DND-41 (cell line): ENCODE measurements around the gene FXYD2.

Source experiments
- ATAC-seq: fragments of 200-7000 bp; cut with Tn5 transposase; 3 replicates; pipeline ENCODE4 v1.9.1; 2021; ENCODE audit warnings: low read depth; ENCODE audit not compliant: insufficient read depth
- DNase-seq: peaks from one replicate; pipeline ENCODE4 v3.0.0-alpha.2; 2020
- H2AFZ ChIP-seq: 2 replicates; pipeline ENCODE4 v1.6.0; 2012; ENCODE audit warnings: low read depth, low read length
- H3K27ac ChIP-seq: 2 replicates; pipeline ENCODE4 v1.5.1; 2012; ENCODE audit warnings: low read length, inconsistent platforms
- H3K27me3 ChIP-seq: fragments of 200-600 bp; sonication (generic); 2 replicates; pipeline ENCODE4 v1.6.0; 2012; ENCODE audit warnings: low read length, mild to moderate bottlenecking, inconsistent platforms; ENCODE audit not compliant: insufficient read depth, poor library complexity
- H3K36me3 ChIP-seq: 2 replicates; pipeline ENCODE4 v1.5.1; 2012; ENCODE audit warnings: low read length, inconsistent platforms; ENCODE audit not compliant: insufficient read depth
- H3K4me1 ChIP-seq: 2 replicates; pipeline ENCODE4 v1.5.1; 2012; ENCODE audit warnings: mild to moderate bottlenecking, low read length; ENCODE audit not compliant: insufficient read depth
- H3K4me2 ChIP-seq: 2 replicates; pipeline ENCODE4 v1.6.0; 2012; ENCODE audit warnings: mild to moderate bottlenecking, moderate library complexity, low read length, inconsistent platforms; ENCODE audit not compliant: insufficient read depth
- H3K4me3 ChIP-seq, 2 experiments: fragments of 200-600 bp in 1 of 2; shearing (Covaris generic) in 1 of 2; 2 replicates each; pipeline ENCODE4 v1.5.1; 2012 to 2016; ENCODE audit warnings: inconsistent platforms in 2 of 2, low read length in 2 of 2, mild to moderate bottlenecking in 2 of 2, low read depth in 1 of 2, moderate library complexity in 1 of 2
- H3K79me2 ChIP-seq: 2 replicates; pipeline ENCODE4 v1.6.0; 2012; ENCODE audit warnings: low read length, inconsistent platforms; ENCODE audit not compliant: insufficient read depth
- H3K9ac ChIP-seq: 2 replicates; pipeline ENCODE4 v1.6.0; 2012; ENCODE audit warnings: low read depth, mild to moderate bottlenecking, inconsistent platforms, low read length, moderate library complexity
- H3K9me3 ChIP-seq: 2 replicates; pipeline ENCODE4 v1.5.1; 2012; ENCODE audit warnings: low read length, moderate library complexity, mild to moderate bottlenecking, inconsistent platforms; ENCODE audit not compliant: insufficient read depth, severe bottlenecking
- H4K20me1 ChIP-seq: 2 replicates; pipeline ENCODE4 v1.6.0; 2012; ENCODE audit warnings: low read length; ENCODE audit not compliant: insufficient read depth
- CTCF ChIP-seq: IDR thresholded peaks from 2 replicates; pipeline ENCODE4 v1.5.1; 2012; ENCODE audit warnings: borderline replicate concordance, low read length, moderate library complexity, mild to moderate bottlenecking; ENCODE audit not compliant: poor library complexity, severe bottlenecking; ENCODE audit errors: extremely low read depth
- EZH2 ChIP-seq: IDR thresholded peaks from 3 replicates; pipeline ENCODE4 v1.6.1; 2012; ENCODE audit warnings: borderline replicate concordance, low read depth, mild to moderate bottlenecking, moderate library complexity, low read length, inconsistent platforms; ENCODE audit not compliant: severe bottlenecking

FXYD2 gene

GRCh38 chr11:117825538-117826189 is 1.1 kb upstream of the FXYD2 start:
- Histone ChIP-seq H3K4me2 (peak overlapping the region; percentile 64), H3K79me2 (peaks cover 69% of the 10 kb centered on the region), H3K4me1 (peaks cover 94% of the 10 kb centered on the region), H3K36me3 (peaks cover 35% of the 10 kb centered on the region), H4K20me1 (no peaks in the 10 kb centered on the region), H3K9ac (peak overlapping the region; percentile 82), H3K27ac (peak overlapping the region; percentile 97), H2AFZ (no peak overlapping the region), H3K9me3 (no peaks in the 10 kb centered on the region), H3K27me3 (no peaks in the 10 kb centered on the region), H3K4me3 (peak overlapping the region; percentile 12 to 53; a peak in 3 of 4 replicates)
- ATAC-seq = no peak
- peak; percentile 52 for DNase-seq
- TF ChIP-seq CTCF (no peak), EZH2 (no peak)

- Histone ChIP-seq H3K27ac (peak overlapping the region; percentile 97), H2AFZ (peak overlapping the region; percentile 46; the same call in 1 of the 2 replicates)
These were observed 561 bp downstream of the FXYD2 start for GRCh38 chr11:117823946-117824420.

GRCh38 chr11:117823294-117823945 is 1.1 kb downstream of the FXYD2 start:
- H4K20me1 ChIP-seq = no peaks in the 10 kb centered on the region
- H3K9ac ChIP-seq = peak overlapping the region; percentile 82
- TF ChIP-seq EZH2 (no peak), CTCF (peak; percentile 87)
- H3K9me3 ChIP-seq = no peaks in the 10 kb centered on the region
- H3K4me3 ChIP-seq = peak overlapping the region in 1 of 2 experiments; percentile 53; a peak in 3 of 4 replicates
- H3K27me3 ChIP-seq = no peaks in the 10 kb centered on the region
- DNase-seq (peak; percentile 88), ATAC-seq (peak; percentile 54)
- H3K4me2 ChIP-seq = peak overlapping the region; percentile 64
- peak overlapping the region; percentile 97 for H3K27ac ChIP-seq
- H3K36me3 ChIP-seq = peaks cover 57% of the 10 kb centered on the region
- peaks cover 86% of the 10 kb centered on the region for H3K4me1 ChIP-seq
- peaks cover 65% of the 10 kb centered on the region for H3K79me2 ChIP-seq
- peak overlapping the region; percentile 46; the same call in 1 of the 2 replicates for H2AFZ ChIP-seq

More at GRCh38 chr11:117823946-117824420, 561 bp downstream of the FXYD2 start:
- peak; percentile 53 for ATAC-seq
- H3K36me3 ChIP-seq = peaks cover 51% of the 10 kb centered on the region
- no peaks in the 10 kb centered on the region for H3K9me3 ChIP-seq
- H3K4me1 ChIP-seq = peaks cover 86% of the 10 kb centered on the region
- peak overlapping the region; percentile 64 for H3K4me2 ChIP-seq
- peak; percentile 96 for DNase-seq
- H3K79me2 ChIP-seq = peaks cover 68% of the 10 kb centered on the region
- peak overlapping the region; percentile 82 for H3K9ac ChIP-seq
- H3K27me3 ChIP-seq = no peaks in the 10 kb centered on the region
- H3K4me3 ChIP-seq = peak overlapping the region; percentile 12 to 53; a peak in 3 of 4 replicates
- H4K20me1 ChIP-seq = no peaks in the 10 kb centered on the region
- TF ChIP-seq EZH2 (no peak), CTCF (no peak)
